OCI-M2 (cell line): ENCODE measurements around the gene TMEM232.
"Not testable (repeated sequence)": the region's sequence is repeated elsewhere in the genome, so short reads cannot be mapped to it uniquely, and the experiment has no call there.

ENCODE experiments used
- DNase-seq: peaks from one replicate; lab custom pipeline; 2025; ENCODE audit not compliant: unreplicated experiment; lab: John Stamatoyannopoulos, UW

Gene TMEM232

DNA sequence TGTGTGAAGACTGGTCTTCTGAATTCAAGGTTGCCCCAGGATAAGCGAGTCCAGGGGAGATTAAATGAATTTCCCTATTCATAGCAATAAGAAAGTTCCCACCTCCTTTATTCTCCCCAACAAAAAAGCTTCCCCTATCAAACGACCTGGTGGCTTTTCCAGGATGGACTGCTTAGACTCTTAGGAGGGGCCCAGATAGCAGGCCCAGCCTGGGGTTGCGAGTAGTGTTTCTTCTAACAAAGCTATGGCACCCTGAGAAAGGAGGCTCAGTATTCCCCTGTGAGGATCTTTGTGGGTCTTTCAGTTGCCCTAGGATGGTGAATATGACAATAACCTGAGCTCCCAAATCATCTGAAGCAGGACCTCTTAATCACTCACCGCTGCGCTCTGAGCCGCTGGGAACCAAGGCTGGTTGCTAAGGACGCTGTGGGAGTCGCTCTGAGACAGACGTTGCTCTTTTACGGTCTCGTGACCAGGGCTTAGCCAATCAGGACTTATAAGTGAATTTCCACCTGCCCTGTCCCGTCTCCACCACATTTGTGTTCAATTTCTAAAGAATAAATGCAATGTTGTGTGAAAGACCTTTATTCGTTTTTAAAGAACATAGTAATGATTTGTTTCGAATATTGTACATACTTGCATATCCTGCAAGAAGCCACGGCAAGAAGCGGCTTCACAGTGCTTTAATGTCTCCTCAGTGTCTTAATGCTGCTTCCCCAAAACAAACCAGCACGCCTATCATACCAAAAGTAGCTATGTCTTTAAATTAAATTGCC, at the start of gene TMEM232:
Gene TMEM232 (minus strand): TSS at position 423 of the 776 bp plus-strand sequence. CDS start 59,319 bp downstream, outside the sequence.
- DNase-seq, result peak; percentile 39

DNA sequence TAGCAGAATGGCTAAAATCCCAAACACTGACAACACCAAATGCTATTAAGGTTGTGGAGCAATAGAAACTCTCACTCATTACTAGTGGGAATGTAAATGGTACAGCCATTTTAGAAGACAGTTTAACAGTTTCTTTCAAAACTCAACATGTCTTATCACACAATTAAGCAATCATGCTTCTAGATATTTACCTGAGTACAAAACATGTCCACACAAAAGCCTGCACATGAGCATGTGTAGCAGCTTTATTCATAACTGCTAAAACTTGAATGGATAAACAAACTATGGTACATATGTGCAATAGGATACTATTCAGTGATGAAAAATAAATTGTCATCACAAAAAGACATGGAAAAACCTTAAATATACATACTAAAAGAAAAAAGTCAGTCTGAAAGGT, 43.8 kb upstream of the TMEM232 start:
- DNase-seq, result no peak

DNA sequence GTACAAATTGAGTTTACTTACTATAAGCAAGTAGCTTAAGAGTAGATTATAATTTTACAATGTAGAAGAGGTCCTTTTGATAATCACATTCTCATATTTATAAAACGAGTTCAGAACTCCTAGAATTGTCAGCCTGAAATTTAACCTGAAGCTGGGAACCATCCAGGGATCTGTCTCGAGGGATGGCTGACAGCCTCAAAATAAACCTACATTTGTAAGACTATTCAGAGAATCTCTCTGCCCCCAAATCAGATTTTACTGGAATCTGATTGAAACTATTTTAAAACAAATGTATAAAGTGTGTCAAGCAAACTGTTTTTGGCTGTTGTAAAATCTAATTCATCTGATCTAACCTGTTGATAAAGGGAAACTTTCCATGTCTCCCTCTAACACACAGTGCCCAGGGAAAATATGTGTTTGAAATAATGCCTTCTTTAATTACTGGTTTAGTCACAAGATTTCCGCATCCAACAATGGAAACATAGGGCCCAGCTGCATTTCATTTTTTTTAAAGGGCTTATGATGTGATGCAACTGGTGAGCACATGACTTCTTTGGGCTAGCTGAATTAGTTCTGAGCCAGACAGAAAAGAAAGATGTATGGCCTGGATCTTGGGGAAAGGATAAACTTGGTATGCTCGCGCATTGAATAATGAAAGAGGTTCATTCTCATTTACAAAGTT, 42.7 kb upstream of the TMEM232 start:
- no peak for DNase-seq

- DNase-seq, result no peak
Measured at GRCh38 chr5:110768138-110768860, 41.8 kb upstream of the TMEM232 start.

DNA sequence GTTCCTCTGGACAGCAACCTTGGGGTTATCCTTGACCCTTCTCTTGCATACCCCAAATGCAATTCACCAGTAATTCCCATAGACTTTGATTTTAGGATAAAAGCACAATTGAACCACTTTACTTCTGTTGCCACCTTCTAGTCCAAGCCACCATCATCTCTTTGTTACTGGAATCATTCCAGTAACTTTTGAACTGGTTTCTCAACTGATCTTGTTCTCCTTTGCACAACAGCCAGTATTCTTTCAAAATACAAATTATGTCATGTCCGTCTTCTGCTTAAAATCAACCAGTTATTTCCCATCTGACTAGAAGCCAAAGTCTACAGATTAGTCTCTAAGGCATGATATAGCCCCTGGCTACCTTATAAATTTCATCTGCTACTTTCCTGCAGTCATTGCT, 33.7 kb upstream of the TMEM232 start:
- no peak for DNase-seq

GRCh38 chr5:110757118-110757729, 30.8 kb upstream of the TMEM232 start:
- DNase-seq, result no peak

- no peak for DNase-seq
Measured at GRCh38 chr5:110754181-110754580, 27.7 kb upstream of the TMEM232 start.

DNA sequence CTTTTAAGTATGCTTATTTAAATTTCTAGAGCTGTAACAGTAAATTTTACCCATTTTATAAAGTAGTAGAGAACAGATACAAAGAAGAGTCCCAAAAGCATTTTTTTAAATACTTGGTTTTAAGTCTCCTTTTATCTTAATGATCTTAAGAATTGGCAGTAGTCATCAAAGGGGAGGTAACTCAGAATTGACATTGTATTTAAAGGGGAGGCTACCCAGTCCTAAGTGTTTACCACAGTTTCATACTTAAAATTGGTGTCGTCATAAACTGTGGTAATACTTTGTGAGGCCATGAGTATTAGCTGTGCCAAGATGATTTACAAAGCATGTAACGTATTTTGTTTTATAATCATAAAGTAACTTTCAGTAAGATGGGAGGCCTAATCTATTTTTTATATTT, 27.1 kb upstream of the TMEM232 start:
- DNase-seq, result no peak

DNA sequence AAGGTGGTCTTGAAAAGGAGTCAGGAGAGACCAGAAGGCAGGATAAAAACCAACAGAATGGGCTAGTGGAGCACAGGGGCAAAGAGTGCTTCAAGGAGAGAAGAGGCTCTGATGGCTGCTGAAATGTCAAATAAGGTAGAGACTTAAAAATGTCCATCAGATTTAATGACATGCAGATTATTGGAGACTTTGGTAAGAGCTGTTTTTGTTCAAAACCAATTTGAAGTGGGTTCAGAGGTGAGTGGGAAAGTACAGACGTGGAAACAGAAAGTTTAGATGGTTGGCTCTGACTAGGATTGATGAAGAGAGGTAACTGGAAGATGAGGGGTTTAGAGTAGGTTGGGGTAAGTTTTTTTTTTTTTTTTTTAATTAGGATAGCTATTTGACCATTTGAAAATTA, 26.5 kb upstream of the TMEM232 start:
- no peak for DNase-seq

- DNase-seq, result no peak
Measured at GRCh38 chr5:110751902-110752762, 25.7 kb upstream of the TMEM232 start.

DNA sequence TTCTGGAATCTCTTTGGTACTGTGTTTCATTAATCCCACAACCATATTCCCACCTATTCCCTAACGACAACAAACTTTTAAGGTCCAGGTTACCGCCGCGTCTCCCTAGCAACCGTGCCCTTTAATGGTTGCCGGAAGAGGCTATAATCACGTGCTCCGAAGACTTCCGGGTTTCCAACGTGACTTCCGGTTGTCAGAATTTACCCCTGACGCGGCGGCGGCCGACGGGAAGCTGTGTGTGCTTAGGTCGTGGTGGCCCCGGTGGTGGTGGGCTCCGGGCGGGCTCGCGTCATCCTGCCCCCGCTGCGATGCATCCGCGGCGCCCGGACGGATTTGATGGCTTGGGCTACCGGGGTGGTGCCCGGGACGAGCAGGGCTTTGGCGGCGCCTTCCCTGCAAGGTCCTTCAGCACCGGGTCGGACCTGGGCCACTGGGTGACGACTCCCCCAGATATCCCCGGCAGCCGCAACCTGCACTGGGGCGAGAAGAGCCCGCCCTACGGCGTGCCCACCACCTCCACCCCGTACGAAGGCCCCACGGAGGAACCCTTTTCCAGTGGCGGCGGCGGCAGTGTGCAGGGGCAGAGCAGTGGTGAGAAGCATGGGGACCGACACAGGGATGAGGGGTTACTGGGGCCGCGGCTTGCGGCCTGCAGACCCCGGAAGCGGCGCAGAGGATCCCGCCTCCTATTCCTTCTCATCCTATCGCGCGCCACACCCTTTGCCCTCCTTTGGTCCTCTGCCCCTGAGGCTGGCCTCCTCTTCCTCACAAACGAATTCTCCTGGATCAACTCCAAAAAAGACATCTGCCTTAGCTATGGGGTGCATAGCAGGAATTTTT, 12.6 kb upstream of the TMEM232 start, which contains the start of gene SLC25A46:
Gene SLC25A46 (plus strand): TSS at position 196 of the 840 bp plus-strand sequence. CDS start 113 bp downstream, at position 309.
- DNase-seq, result peak; percentile 55

DNA sequence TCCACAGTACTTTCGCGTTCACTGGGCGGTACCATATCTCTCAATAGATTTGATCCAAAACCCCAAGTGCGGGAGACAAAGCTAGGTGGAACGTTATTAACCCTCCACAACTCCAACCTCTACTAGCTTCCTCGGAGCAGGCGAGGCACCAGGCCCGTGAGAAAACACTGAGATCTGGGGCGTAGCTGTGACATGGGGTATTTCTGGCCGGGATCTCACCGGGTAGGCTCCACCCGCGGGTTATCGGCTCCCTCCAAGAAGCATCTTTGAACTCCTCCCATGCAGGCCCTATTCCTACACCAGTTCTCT, 12.0 kb upstream of the TMEM232 start:
- DNase-seq, result no peak

- no peak for DNase-seq
Measured at GRCh38 chr5:110736753-110737152, 10.3 kb upstream of the TMEM232 start.

GRCh38 chr5:110735556-110735955, 9.1 kb upstream of the TMEM232 start:
- no peak for DNase-seq

- DNase-seq, result no peak
Measured at GRCh38 chr5:110734101-110734500, 7.6 kb upstream of the TMEM232 start.

DNA sequence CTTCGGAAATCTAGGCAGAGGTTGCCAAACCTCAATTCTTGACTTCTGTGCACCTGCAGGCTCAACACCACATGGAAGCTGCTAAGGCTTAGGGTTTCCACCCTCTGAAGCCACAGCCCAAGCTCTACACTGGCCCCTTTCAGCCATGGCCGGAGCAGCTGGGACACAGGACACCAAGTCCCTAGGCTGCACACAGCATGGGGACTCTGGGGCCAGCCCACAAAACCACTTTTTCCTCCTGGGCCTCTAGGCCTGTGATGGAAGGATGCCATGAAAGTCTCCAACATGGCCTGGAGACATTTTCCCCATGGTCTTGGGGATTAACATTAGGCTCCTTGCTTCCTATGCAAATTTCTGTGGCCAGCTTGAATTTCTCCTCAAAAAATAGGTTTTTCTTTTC, 5.0 kb upstream of the TMEM232 start:
- not testable (repeated sequence) for DNase-seq

- no peak for DNase-seq
Measured at GRCh38 chr5:110727025-110727314, 499 bp upstream of the TMEM232 start.

GRCh38 chr5:110718311-110718710, 8.2 kb downstream of the TMEM232 start:
- no peak for DNase-seq

DNA sequence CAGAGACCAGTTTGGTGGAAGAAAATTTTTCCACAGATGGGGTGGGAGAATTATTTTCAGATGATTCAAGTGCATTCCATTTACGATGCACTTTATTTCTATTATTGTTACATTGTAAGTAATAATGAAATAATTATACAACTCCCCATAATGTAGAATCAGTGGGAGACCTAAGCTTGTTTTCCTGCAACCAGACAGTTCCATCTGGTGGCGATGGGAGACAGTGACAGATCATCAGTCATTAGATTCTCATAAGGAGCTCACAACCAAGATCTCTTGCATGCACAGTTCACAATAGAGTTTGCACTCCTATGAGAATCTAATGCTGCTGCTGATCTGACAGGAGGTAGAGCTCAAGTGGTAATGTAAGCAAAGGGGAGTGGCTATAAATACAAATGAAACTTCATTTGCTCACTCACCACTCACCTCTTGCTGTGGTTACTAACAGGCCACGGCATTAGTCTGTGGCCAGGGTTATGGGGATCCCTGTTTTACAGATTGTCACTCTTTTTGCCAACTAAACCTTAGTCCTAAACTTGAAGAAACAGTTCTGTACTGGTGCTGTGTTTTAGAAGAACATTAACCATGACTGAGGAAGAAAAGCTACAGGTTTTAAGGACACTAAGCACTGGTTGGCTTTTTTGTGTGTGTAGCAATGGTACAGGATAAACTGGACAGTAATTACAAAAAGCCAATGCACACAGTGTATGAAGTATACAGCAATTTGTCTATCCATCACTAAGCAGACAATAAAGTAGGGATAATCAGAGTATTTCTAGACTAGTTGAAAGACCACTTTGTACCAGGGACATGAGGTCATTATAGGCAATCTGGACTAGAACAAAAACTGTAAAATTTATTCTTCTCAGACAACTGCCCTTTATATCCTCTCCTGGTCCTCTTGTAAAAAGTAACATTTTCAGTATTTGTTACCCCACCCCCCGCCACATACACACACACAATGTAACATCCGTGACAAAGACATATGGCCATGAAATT, 9.9 kb downstream of the TMEM232 start:
- DNase-seq, result no peak
